Endothelial cell (in vitro differentiated cells): ENCODE measurements around the gene MICU1. TPM values are rescaled to one million over a fixed set of nuclear protein-coding genes. Genes with fewer than 3 reads are reported as not detected.

ENCODE experiments used
- DNase-seq: peaks from one replicate; pipeline ENCODE4 v3.0.0; 2021; ENCODE audit warnings: low spot score
- H3K27ac Mint-ChIP-seq: one replicate; pipeline ENCODE4 v1.8.0; 2021; ENCODE audit warnings: mixed read lengths, inconsistent platforms; ENCODE audit not compliant: unreplicated experiment
- H3K27me3 Mint-ChIP-seq: one replicate; pipeline ENCODE4 v1.8.0; 2021; ENCODE audit warnings: mild to moderate bottlenecking, moderate library complexity, mixed read lengths, inconsistent platforms; ENCODE audit not compliant: unreplicated experiment
- H3K36me3 Mint-ChIP-seq: one replicate; pipeline ENCODE4 v1.8.0; 2021; ENCODE audit warnings: mild to moderate bottlenecking, low read depth, mixed read lengths, inconsistent platforms; ENCODE audit not compliant: unreplicated experiment
- H3K4me1 Mint-ChIP-seq: one replicate; pipeline ENCODE4 v1.8.0; 2021; ENCODE audit warnings: mild to moderate bottlenecking, mixed read lengths, inconsistent platforms; ENCODE audit not compliant: unreplicated experiment
- H3K4me3 Mint-ChIP-seq: one replicate; pipeline ENCODE4 v1.8.0; 2021; ENCODE audit warnings: mild to moderate bottlenecking, mixed read lengths, inconsistent platforms; ENCODE audit not compliant: unreplicated experiment
- H3K9me3 Mint-ChIP-seq: one replicate; pipeline ENCODE4 v1.8.0; 2021; ENCODE audit warnings: mixed read lengths, inconsistent platforms; ENCODE audit not compliant: unreplicated experiment
- CTCF ChIP-seq: fragments of 200-600 bp; sonication (generic); IDR thresholded peaks from one replicate; pipeline ENCODE4 v1.5.0; 2021; ENCODE audit warnings: antibody characterized with exemption; ENCODE audit not compliant: unreplicated experiment
- total RNA-seq: library from RNA; stranded (reverse); fragmentation: NEBNext Ultra II Directional; extraction: Animal tissue kit (Norgen Biotek cat#: 25700); gene quantifications from one replicate; pipeline ENCODE4 v1.2.1, GENCODE V29; 2021; ENCODE audit not compliant: unreplicated experiment

Gene MICU1
- total RNA-seq, 1 donor from 2014 or later, result 39.9 TPM

- Mint-ChIP-seq H3K27me3 (peaks cover 2% of the 10 kb centered on the region), H3K27ac (no peak overlapping the region)
Measured at GRCh38 chr10:72615970-72616369, 9.9 kb downstream of the MICU1 start.

GRCh38 chr10:72612203-72612826 is 13.6 kb downstream of the MICU1 start:
- no peak overlapping the region for H3K27ac Mint-ChIP-seq
- DNase-seq, result no peak
- no peak for TF ChIP-seq CTCF
- H3K4me1 Mint-ChIP-seq, result no peaks in the 10 kb centered on the region
- H3K4me3 Mint-ChIP-seq, result no peak overlapping the region
- H3K36me3 Mint-ChIP-seq, result peaks cover 13% of the 10 kb centered on the region
- peaks cover 2% of the 10 kb centered on the region for H3K27me3 Mint-ChIP-seq
- H3K9me3 Mint-ChIP-seq, result no peaks in the 10 kb centered on the region

More at GRCh38 chr10:72615970-72616369, 9.9 kb downstream of the MICU1 start:
- Mint-ChIP-seq H3K9me3 (no peaks in the 10 kb centered on the region), H3K36me3 (peaks cover 7% of the 10 kb centered on the region), H3K4me3 (no peak overlapping the region), H3K4me1 (no peaks in the 10 kb centered on the region)
- no peak for TF ChIP-seq CTCF
- no peak for DNase-seq

- no peak for DNase-seq
- Mint-ChIP-seq H3K4me3 (no peak overlapping the region), H3K36me3 (peaks cover 10% of the 10 kb centered on the region), H3K9me3 (no peaks in the 10 kb centered on the region), H3K27ac (no peak overlapping the region), H3K27me3 (peaks cover 2% of the 10 kb centered on the region), H3K4me1 (no peaks in the 10 kb centered on the region)
- no peak for TF ChIP-seq CTCF
Measured at GRCh38 chr10:72611783-72612182, 14.1 kb downstream of the MICU1 start.

GRCh38 chr10:72610466-72610865 is 15.4 kb downstream of the MICU1 start:
- Mint-ChIP-seq H3K4me3 (no peak overlapping the region), H3K27me3 (peaks cover 2% of the 10 kb centered on the region), H3K27ac (no peak overlapping the region), H3K9me3 (no peaks in the 10 kb centered on the region), H3K36me3 (peaks cover 6% of the 10 kb centered on the region), H3K4me1 (peaks cover under 1% of the 10 kb centered on the region)
- DNase-seq, result no peak
- TF ChIP-seq CTCF, result no peak

- peaks cover 6% of the 10 kb centered on the region for H3K36me3 Mint-ChIP-seq
- peaks cover 7% of the 10 kb centered on the region for H3K4me1 Mint-ChIP-seq
- TF ChIP-seq CTCF, result no peak
- H3K9me3 Mint-ChIP-seq, result no peaks in the 10 kb centered on the region
- H3K4me3 Mint-ChIP-seq, result no peak overlapping the region
- H3K27me3 Mint-ChIP-seq, result no peaks in the 10 kb centered on the region
- no peak for DNase-seq
- no peak overlapping the region for H3K27ac Mint-ChIP-seq
Measured at GRCh38 chr10:72605122-72605521, 20.8 kb downstream of the MICU1 start.
